GM18505 (cell line): ENCODE data around the gene DMXL2.
"Not testable (repeated sequence)": the region's sequence is repeated elsewhere in the genome, so short reads cannot be mapped to it uniquely, and the experiment has no call there.

Experiments
- ATAC-seq: cut with Tn5 transposase; IDR thresholded peaks from one replicate; pipeline ENCODE4 v1.9.1; 2021; ENCODE audit not compliant: unreplicated experiment
- POLR2A ChIP-seq: IDR thresholded peaks from 4 replicates; pipeline ENCODE4 v1.6.1; 2011; ENCODE audit warnings: borderline replicate concordance; ENCODE audit not compliant: insufficient read depth, insufficient read length; ENCODE audit errors: extremely low read depth

Gene DMXL2

GRCh38 chr15:51460796-51461195 lies 161.8 kb downstream of the DMXL2 start:
- no peak for TF ChIP-seq POLR2A
- no peak for ATAC-seq

- ATAC-seq = no peak
- TF ChIP-seq POLR2A = no peak
These were observed 172.6 kb downstream of the DMXL2 start for GRCh38 chr15:51450001-51450400.

GRCh38 chr15:51448622-51449399 lies 173.8 kb downstream of the DMXL2 start:
- no peak for TF ChIP-seq POLR2A
- no peak for ATAC-seq

GRCh38 chr15:51447855-51448621 lies 174.5 kb downstream of the DMXL2 start:
- no peak for TF ChIP-seq POLR2A
- no peak for ATAC-seq

GRCh38 chr15:51446029-51446744 lies 176.4 kb downstream of the DMXL2 start:
- ATAC-seq = not testable (repeated sequence)

GRCh38 chr15:51444807-51445206 lies 177.8 kb downstream of the DMXL2 start:
- ATAC-seq = no peak
- no peak for TF ChIP-seq POLR2A

- no peak for ATAC-seq
- no peak for TF ChIP-seq POLR2A
These were observed 178.5 kb downstream of the DMXL2 start for GRCh38 chr15:51444112-51444511.

- no peak for TF ChIP-seq POLR2A
- no peak for ATAC-seq
These were observed 179.2 kb downstream of the DMXL2 start for GRCh38 chr15:51443282-51443914.

GRCh38 chr15:51438526-51438925 lies 184.0 kb downstream of the DMXL2 start:
- TF ChIP-seq POLR2A = no peak
- ATAC-seq = no peak

- ATAC-seq = no peak
- TF ChIP-seq POLR2A = no peak
These were observed 197.0 kb downstream of the DMXL2 start for GRCh38 chr15:51425517-51426040.

GRCh38 chr15:51424780-51425179 lies 197.8 kb downstream of the DMXL2 start:
- TF ChIP-seq POLR2A = no peak
- no peak for ATAC-seq

GRCh38 chr15:51423040-51423439 lies 199.5 kb downstream of the DMXL2 start:
- not testable (repeated sequence) for ATAC-seq

- ATAC-seq = no peak
- no peak for TF ChIP-seq POLR2A
These were observed 206.4 kb downstream of the DMXL2 start for GRCh38 chr15:51416129-51416528.
